CD4-positive, alpha-beta memory T cell (primary cell): Measurements from ENCODE around the gene CDKAL1. TPM values are rescaled to one million over a fixed set of nuclear protein-coding genes. Genes with fewer than 3 reads are reported as not detected.

Experiments used
- CTCF ChIA-PET: fragments of 350-600 bp; sonication (Branson Sonifier 250); formaldehyde crosslinking; loops from one replicate; lab custom pipeline; 2021; ENCODE audit warnings: inconsistent platforms; ENCODE audit not compliant: partially characterized antibody; lab: Charles Lee
- POLR2A ChIA-PET: fragments of 350-600 bp; sonication (Branson Sonifier 250); formaldehyde crosslinking; loops from one replicate; lab custom pipeline; 2021; ENCODE audit not compliant: partially characterized antibody; lab: Charles Lee
- DNase-seq, 5 donors: peaks; one replicate each; pipeline versions ENCODE4 v3.0.0 to v3.0.0-alpha.2; 2020 to 2022; ENCODE audit warnings: mixed read lengths in 1 of 5
- H3K27ac ChIP-seq: one replicate; pipeline ENCODE4 v1.7.0; 2013; ENCODE audit warnings: low read depth, low read length
- H3K27me3 ChIP-seq: 2 replicates; pipeline ENCODE4 v1.7.0; 2013; ENCODE audit warnings: mild to moderate bottlenecking, low read length, moderate library complexity; ENCODE audit not compliant: insufficient read depth
- H3K36me3 ChIP-seq: 2 replicates; pipeline ENCODE4 v1.7.0; 2013; ENCODE audit warnings: mild to moderate bottlenecking, low read length, moderate library complexity; ENCODE audit not compliant: insufficient read depth
- H3K4me1 ChIP-seq: 2 replicates; pipeline ENCODE4 v1.7.0; 2013; ENCODE audit warnings: mild to moderate bottlenecking, low read length, moderate library complexity; ENCODE audit not compliant: insufficient read depth
- H3K4me3 ChIP-seq, 2 donors: one replicate each; pipeline ENCODE4 v1.7.0; 2013; ENCODE audit warnings: low read length in 2 of 2, mild to moderate bottlenecking in 1 of 2
- H3K9me3 ChIP-seq, 2 donors: one replicate each; pipeline ENCODE4 v1.7.0; 2013; ENCODE audit warnings: low read length in 2 of 2, control low read depth in 1 of 2; ENCODE audit not compliant: control insufficient read depth in 1 of 2
- H3K27ac Mint-ChIP-seq, 7 donors: one replicate each; pipeline ENCODE4 v1.8.0; 2020 to 2021; ENCODE audit warnings: mixed read lengths in 7 of 7, mild to moderate bottlenecking in 6 of 7, inconsistent platforms in 3 of 7, moderate library complexity in 3 of 7
- H3K27me3 Mint-ChIP-seq, 2 donors: one replicate each; pipeline ENCODE4 v1.8.0; 2020 to 2021; ENCODE audit warnings: mixed read lengths in 2 of 2
- H3K36me3 Mint-ChIP-seq, 2 donors: one replicate each; pipeline ENCODE4 v1.8.0; 2020 to 2021; ENCODE audit warnings: mixed read lengths in 2 of 2, inconsistent platforms in 1 of 2, mild to moderate bottlenecking in 1 of 2
- H3K4me1 Mint-ChIP-seq, 4 donors: one replicate each; pipeline ENCODE4 v1.8.0; 2020 to 2021; ENCODE audit warnings: mixed read lengths in 4 of 4, mild to moderate bottlenecking in 1 of 4
- H3K4me3 Mint-ChIP-seq, 8 donors: one replicate each; pipeline ENCODE4 v1.8.0; 2020 to 2021; ENCODE audit warnings: mixed read lengths in 8 of 8, mild to moderate bottlenecking in 7 of 8, moderate library complexity in 6 of 8, inconsistent platforms in 3 of 8
- H3K9me3 Mint-ChIP-seq, 8 donors: one replicate each; pipeline ENCODE4 v1.8.0; 2020 to 2021; ENCODE audit warnings: mixed read lengths in 8 of 8, mild to moderate bottlenecking in 5 of 8, inconsistent platforms in 3 of 8, moderate library complexity in 1 of 8
- intact Hi-C: fragments of 100-400 bp; cut with micrococcal nuclease; formaldehyde crosslinking; loops from one replicate; pipeline ENCODE4 v1.15.1; 2023
- polyA plus RNA-seq, 2 donors: library from polyadenylated mRNA; unstranded; fragments of 300-500 nt; fragmentation: Illumina TruSeq; gene quantifications; one replicate each; pipeline ENCODE4 v1.2.3, GENCODE V29; 2021
- total RNA-seq, 2 experiments: library from RNA; stranded (reverse); gene quantifications; one replicate each; pipeline ENCODE4 v1.2.3, GENCODE V29; 2021

Gene CDKAL1
- total and polyA plus RNA-seq, 4 experiments from 2014 or later: 22.3 to 41.8 (median 26.8) TPM

- ChIA-PET CTCF (no interaction called here), POLR2A (no interaction called here)
- no peaks in the 10 kb centered on the region for H3K4me1 Mint-ChIP-seq
These were observed 747.1 kb downstream of the CDKAL1 start for GRCh38 chr6:21281366-21281765.

More at GRCh38 chr6:21281366-21281765, 747.1 kb downstream of the CDKAL1 start:
- no peak overlapping the region for H3K4me3 Mint-ChIP-seq
- no peaks in the 10 kb centered on the region for H3K27me3 ChIP-seq
- no peak overlapping the region for H3K27ac Mint-ChIP-seq
- H3K36me3 Mint-ChIP-seq: no peaks in the 10 kb centered on the region
- H3K4me1 ChIP-seq: no peaks in the 10 kb centered on the region
- peaks cover 0 to 4% (median 0%) of the 10 kb centered on the region in 8 donors for H3K9me3 Mint-ChIP-seq
- no peaks in the 10 kb centered on the region for H3K36me3 ChIP-seq
- H3K9me3 ChIP-seq: no peaks in the 10 kb centered on the region
- DNase-seq: no peak
- no peak overlapping the region for H3K27ac ChIP-seq
- no peak overlapping the region for H3K4me3 ChIP-seq
- intact Hi-C loops: no loop called here
- no peaks in the 10 kb centered on the region for H3K27me3 Mint-ChIP-seq

Other genes with a start within 250 kb of the CDKAL1 start
- gene E2F3, start 132.6 kb upstream of the CDKAL1 start, total RNA-seq: 10 to 100 TPM; 25.2 to 25.5 TPM
- gene E2F3, start 132.6 kb upstream of the CDKAL1 start, polyA plus RNA-seq: 1 to 10 TPM; 1.3 to 5.3 TPM